Measurements from ENCODE around the gene ZNF841. TPM values are rescaled to one million over a fixed set of nuclear protein-coding genes. Genes with fewer than 3 reads are reported as not detected.

The ZNF841 gene
- total and polyA plus RNA-seq, 9 of the 15 experiments (the other 6 are each of a cell fraction or from before 2014, with no cell fraction given): 3.1 to 17.1 (median 11.0) TPM

- TF ChIP-seq ZBTB43 (CRISPR knock-in tag; IDR thresholded peaks at IDR 0.05): no peak
- no peak for TF ChIP-seq ATF4 (CRISPR knock-in tag; IDR thresholded peaks at IDR 0.05)
- no peak for TF ChIP-seq CUX1 (CRISPR knock-in tag; IDR thresholded peaks at IDR 0.05)
- peak; percentile 90 for TF ChIP-seq POLR2G (IDR thresholded peaks at IDR 0.05; ENCODE audit: low read depth, low read length)
- peak; percentile 85; the same call in 1 of the 2 replicates for TF ChIP-seq MTA1 (IDR thresholded peaks at IDR 0.05; ENCODE audit: borderline replicate concordance)
- no peak for TF ChIP-seq BRF2 (IDR thresholded peaks at IDR 0.05; ENCODE audit: borderline replicate concordance, insufficient read depth, insufficient read length)
- TF ChIP-seq SPI1 (IDR thresholded peaks at IDR 0.05; ENCODE audit: borderline replicate concordance, low read depth, low read length): peak; percentile 21; the same call in 1 of the 2 replicates
- TF ChIP-seq KDM4B (IDR thresholded peaks at IDR 0.05; ENCODE audit: borderline replicate concordance in 2 of 2, low read depth in 1 of 2): no peak
- peak in 1 of 2 experiments; percentile 52; a peak in 1 of 4 replicates for TF ChIP-seq ZNF639 (CRISPR knock-in tag; conservative IDR thresholded peaks at IDR 0.05 in 1 of 2, IDR thresholded peaks at IDR 0.05 in 1 of 2)
- no peak for TF ChIP-seq KDM1A (IDR thresholded peaks at IDR 0.05)
- 0 out of 2 replicates have a peak, but pooled peaks have one; percentile 17 for TF ChIP-seq TCF3 (CRISPR knock-in tag; IDR thresholded peaks at IDR 0.05)
- no peak for TF ChIP-seq ZFP30 (CRISPR knock-in tag; IDR thresholded peaks at IDR 0.05; ENCODE audit: borderline replicate concordance)
- no peak for TF ChIP-seq STAG1 (CRISPR knock-in tag; IDR thresholded peaks at IDR 0.05; ENCODE audit: borderline replicate concordance)
- peak; percentile 33; the same call in 1 of the 2 replicates for TF ChIP-seq ZNF175 (CRISPR knock-in tag; IDR thresholded peaks at IDR 0.05; ENCODE audit: low read depth)
- no peak for TF ChIP-seq CTBP1 (IDR thresholded peaks at IDR 0.05; ENCODE audit: borderline replicate concordance)
These were observed 46.7 kb downstream of the ZNF841 start, which contains the start of gene ZNF432 (continued) for GRCh38 chr19:52048555-52049501.
